Kidney epithelial cell (primary cell): ENCODE data around the gene MYCN. TPM values are rescaled to one million over a fixed set of nuclear protein-coding genes. Genes with fewer than 3 reads are reported as not detected.

Experiments
- DNase-seq: peaks from one replicate; pipeline ENCODE4 v3.0.0-alpha.2; 2010; ENCODE audit warnings: low read depth
- H3K27me3 ChIP-seq: 2 replicates; pipeline ENCODE4 v1.6.0; 2011; ENCODE audit warnings: low read length; ENCODE audit not compliant: control insufficient read depth, insufficient read depth
- H3K36me3 ChIP-seq: 2 replicates; pipeline ENCODE4 v1.5.1; 2011; ENCODE audit warnings: low read length; ENCODE audit not compliant: control insufficient read depth, insufficient read depth
- H3K4me3 ChIP-seq: 2 replicates; pipeline ENCODE4 v1.5.1; 2011; ENCODE audit warnings: low read depth, mild to moderate bottlenecking, control low read depth, low read length
- CTCF ChIP-seq: IDR thresholded peaks from 2 replicates; pipeline ENCODE4 v1.5.1; 2011; ENCODE audit warnings: mild to moderate bottlenecking, moderate library complexity, low read length, control low read depth, inconsistent platforms; ENCODE audit not compliant: insufficient read depth, poor library complexity, severe bottlenecking
- total RNA-seq: library from RNA; depleted of rRNA; stranded (reverse); fragments of >200 nt; gene quantifications from 2 replicates; pipeline ENCODE4 v1.2.3, GENCODE V29; 2015

MYCN gene
- total RNA-seq, 1 donor from 2014 or later, result 0.54 TPM

GRCh38 chr2:15935675-15936074 lies 4.7 kb upstream of the MYCN start:
- H3K4me3 ChIP-seq, result no peak overlapping the region
- no peak for TF ChIP-seq CTCF
- H3K27me3 ChIP-seq, result peaks cover 21% of the 10 kb centered on the region
- no peaks in the 10 kb centered on the region for H3K36me3 ChIP-seq
- no peak for DNase-seq

DNA sequence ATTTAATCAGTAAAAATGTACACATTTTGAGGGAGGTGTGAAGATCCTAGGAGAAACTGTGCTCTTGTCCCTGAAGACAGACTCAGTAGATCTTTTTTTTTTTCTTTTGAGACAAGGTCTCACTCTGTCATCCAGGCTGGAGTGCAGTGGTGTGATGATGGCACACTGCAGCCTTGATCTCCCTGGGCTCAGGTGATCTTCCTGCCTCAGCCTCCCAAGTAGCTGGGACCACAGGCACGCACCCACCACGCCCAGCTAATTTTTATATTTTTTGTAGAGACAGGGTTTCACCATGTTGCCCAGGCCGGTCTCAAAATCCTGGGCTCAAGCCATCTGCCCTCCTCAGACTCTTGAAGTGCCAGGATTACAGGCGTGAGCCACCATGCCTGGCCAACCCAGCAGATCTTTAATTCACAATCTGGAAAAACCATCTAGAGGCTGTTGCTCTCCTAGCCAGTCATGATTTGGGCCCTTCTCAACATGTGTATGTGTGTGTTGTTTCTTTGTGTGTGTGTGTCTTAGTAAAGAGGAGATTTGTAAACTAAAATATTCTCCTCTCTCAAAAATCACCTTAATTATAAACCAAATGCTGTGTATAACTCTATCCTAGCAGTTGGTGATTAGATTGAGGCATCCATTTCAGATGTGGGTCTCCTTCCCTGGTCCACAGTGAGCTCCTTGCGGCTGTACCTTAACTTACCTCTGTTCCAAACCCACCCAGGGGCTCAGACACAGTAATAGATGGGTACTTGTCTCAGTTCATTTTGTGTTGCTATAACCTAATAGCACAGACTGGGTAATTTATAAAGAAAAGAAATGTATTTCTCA lies 3.9 kb upstream of the MYCN start:
- Histone ChIP-seq H3K4me3 (no peak overlapping the region), H3K27me3 (peaks cover 29% of the 10 kb centered on the region), H3K36me3 (no peaks in the 10 kb centered on the region)
- no peak for TF ChIP-seq CTCF
- no peak for DNase-seq

DNA sequence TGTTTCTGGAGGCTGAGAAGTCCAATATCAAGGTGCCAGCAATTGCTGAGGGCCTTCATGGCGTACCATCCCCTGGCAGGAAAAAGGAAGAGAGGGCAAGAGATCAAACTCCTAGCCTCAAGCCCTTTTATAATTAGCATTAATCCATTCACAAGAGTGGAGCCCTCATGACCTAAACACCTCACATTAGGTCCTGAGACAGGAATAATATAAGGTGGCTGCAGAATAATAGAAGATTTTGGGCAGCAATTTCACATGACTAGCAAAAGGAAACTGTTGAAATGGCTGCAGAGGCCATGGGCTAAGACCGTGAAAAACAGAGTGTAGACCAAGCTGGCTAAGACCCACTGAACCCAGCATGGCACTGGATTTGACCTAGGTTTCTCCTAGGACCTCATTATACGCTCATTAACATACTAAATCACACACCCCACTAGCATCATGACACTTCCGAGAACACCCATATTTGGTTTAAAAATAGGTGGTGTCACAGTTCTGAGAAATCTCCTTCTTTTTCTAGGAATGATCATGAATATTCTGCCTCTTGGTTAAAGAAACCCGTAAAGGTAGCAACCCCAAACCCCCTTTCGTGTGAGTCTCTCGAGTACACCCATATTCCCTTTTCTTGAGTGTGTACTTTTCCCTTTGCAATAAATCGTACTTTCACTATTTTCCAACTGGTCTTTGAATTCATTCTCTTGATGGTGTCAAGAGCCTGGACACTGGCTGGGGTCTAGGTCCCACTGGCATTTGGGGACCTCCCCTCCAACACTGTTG lies 3.1 kb upstream of the MYCN start:
- no peak for TF ChIP-seq CTCF
- DNase-seq, result no peak
- peaks cover 36% of the 10 kb centered on the region for H3K27me3 ChIP-seq
- H3K36me3 ChIP-seq, result no peaks in the 10 kb centered on the region
- H3K4me3 ChIP-seq, result no peak overlapping the region

- H3K36me3 ChIP-seq, result no peaks in the 10 kb centered on the region
- peaks cover 40% of the 10 kb centered on the region for H3K27me3 ChIP-seq
- TF ChIP-seq CTCF, result no peak
- DNase-seq, result no peak
- H3K4me3 ChIP-seq, result no peak overlapping the region
These were observed 2.2 kb upstream of the MYCN start for GRCh38 chr2:15937882-15938802.

GRCh38 chr2:15938803-15939555 lies 1.4 kb upstream of the MYCN start:
- no peak for TF ChIP-seq CTCF
- Histone ChIP-seq H3K27me3 (peaks cover 40% of the 10 kb centered on the region), H3K36me3 (no peaks in the 10 kb centered on the region), H3K4me3 (no peak overlapping the region)
- no peak for DNase-seq
